Caco-2 (cell line): ENCODE results near the gene AVL9. TPM values are rescaled to one million over a fixed set of nuclear protein-coding genes. Genes with fewer than 3 reads are reported as not detected.
"Not testable (repeated sequence)": the region's sequence is repeated elsewhere in the genome, so short reads cannot be mapped to it uniquely, and the experiment has no call there.

Experiments
- BruUV-seq: library from RNA; stranded (reverse); fragments of 400-500 nt; replicated peaks from 2 replicates; lab custom pipeline; 2021; lab: Mats Ljungman, UMichigan
- CTCF ChIA-PET: fragments of 300-600 bp; sonication (Branson Sonifier 250); formaldehyde crosslinking; loops from one replicate; lab custom pipeline; 2022; ENCODE audit warnings: antibody characterized with exemption; lab: Charles Lee
- POLR2A ChIA-PET: fragments of 300-600 bp; sonication (Branson Sonifier 250); formaldehyde crosslinking; loops from one replicate; lab custom pipeline; 2022; ENCODE audit warnings: antibody characterized with exemption; lab: Charles Lee
- DNase-seq, 2 experiments: peaks; one replicate each; pipeline versions ENCODE4 v3.0.0 to v3.0.0-alpha.2; 2020 to 2022
- H3K27me3 ChIP-seq: replicated peaks from 2 replicates; pipeline ENCODE4 v1.6.0; 2011; ENCODE audit warnings: low read length; ENCODE audit not compliant: control insufficient read depth, insufficient read depth
- H3K36me3 ChIP-seq: 2 replicates; pipeline ENCODE4 v1.5.1; 2011; ENCODE audit warnings: low read length; ENCODE audit not compliant: control insufficient read depth, insufficient read depth
- H3K4me1 ChIP-seq: fragments of 250-450 bp; sonication (Bioruptor Pico); 2 replicates; pipeline ENCODE4 v1.5.1; 2020; ENCODE audit warnings: mild to moderate bottlenecking
- H3K4me3 ChIP-seq: 2 replicates; pipeline ENCODE4 v1.5.1; 2011; ENCODE audit warnings: low read depth, mild to moderate bottlenecking, control low read depth, low read length
- H3K9me3 ChIP-seq: fragments of 250-450 bp; sonication (Bioruptor Pico); 2 replicates; pipeline ENCODE4 v1.5.1; 2020; ENCODE audit warnings: mild to moderate bottlenecking, moderate library complexity
- H3K27ac Mint-ChIP-seq: one replicate; pipeline ENCODE4 v1.8.0; 2022; ENCODE audit warnings: mixed read lengths; ENCODE audit not compliant: unreplicated experiment
- H3K27me3 Mint-ChIP-seq: one replicate; pipeline ENCODE4 v1.8.0; 2022; ENCODE audit warnings: mixed read lengths; ENCODE audit not compliant: insufficient read depth, unreplicated experiment
- H3K36me3 Mint-ChIP-seq: one replicate; pipeline ENCODE4 v1.8.0; 2022; ENCODE audit warnings: mild to moderate bottlenecking, mixed read lengths; ENCODE audit not compliant: insufficient read depth, unreplicated experiment
- H3K4me1 Mint-ChIP-seq: one replicate; pipeline ENCODE4 v1.8.0; 2022; ENCODE audit warnings: low read depth, mixed read lengths; ENCODE audit not compliant: unreplicated experiment
- H3K4me3 Mint-ChIP-seq: one replicate; pipeline ENCODE4 v1.8.0; 2022; ENCODE audit warnings: mild to moderate bottlenecking, moderate library complexity, mixed read lengths; ENCODE audit not compliant: unreplicated experiment
- H3K9me3 Mint-ChIP-seq: one replicate; pipeline ENCODE4 v1.8.0; 2022; ENCODE audit warnings: mixed read lengths; ENCODE audit not compliant: unreplicated experiment
- CTCF ChIP-seq, 2 experiments: fragments of 200-600 bp in 1 of 2; IDR thresholded peaks; 1 replicate in 1 of 2; 2 replicates in 1 of 2; pipeline versions ENCODE4 v1.5.1 to v1.8.0; 2011 to 2022; ENCODE audit warnings: antibody characterized with exemption in 1 of 2, control low read depth in 1 of 2, inconsistent platforms in 1 of 2, low read depth in 1 of 2, low read length in 1 of 2, mild to moderate bottlenecking in 1 of 2, moderate library complexity in 1 of 2; ENCODE audit not compliant: insufficient read depth in 1 of 2, severe bottlenecking in 1 of 2, unreplicated experiment in 1 of 2
- intact Hi-C: fragments of 100-400 bp; cut with micrococcal nuclease; formaldehyde crosslinking; loops from one replicate; pipeline ENCODE4 v1.10.0; 2022; ENCODE audit not compliant: unreplicated experiment
- total RNA-seq: library from RNA; stranded (reverse); gene quantifications from 2 replicates; pipeline ENCODE4 v1.2.3, GENCODE V29; 2022

Gene AVL9
- total RNA-seq, 1 experiment from 2014 or later = 39.7 TPM

GRCh38 chr7:32500216-32500615, 4.9 kb downstream of the AVL9 start:
- H3K4me3 Mint-ChIP-seq, BruUV-seq, intact Hi-C loops, H3K27ac Mint-ChIP-seq, H3K4me1 ChIP-seq, H3K27me3 ChIP-seq, CTCF ChIA-PET, H3K9me3 Mint-ChIP-seq, H3K9me3 ChIP-seq, H3K36me3 ChIP-seq, H3K4me3 ChIP-seq, H3K27me3 Mint-ChIP-seq, POLR2A ChIA-PET, DNase-seq: not testable (repeated sequence)
- peaks cover 29% of the 10 kb centered on the region for H3K36me3 Mint-ChIP-seq
- H3K4me1 Mint-ChIP-seq = peaks cover 11% of the 10 kb centered on the region

- H3K4me1 ChIP-seq = peaks cover 9% of the 10 kb centered on the region; the same call in 1 of the 2 replicates
- no peak overlapping the region for H3K4me3 Mint-ChIP-seq
- no peaks in the 10 kb centered on the region for H3K9me3 Mint-ChIP-seq
- peak overlapping the region; percentile 9 for H3K27ac Mint-ChIP-seq
- POLR2A ChIA-PET = no interaction called here
- no peak for TF ChIP-seq CTCF (IDR thresholded peaks at IDR 0.05; ENCODE audit: insufficient read depth in 1 of 2, low read depth in 1 of 2, low read length in 1 of 2, severe bottlenecking in 1 of 2, unreplicated experiment in 1 of 2)
- H3K36me3 ChIP-seq = no peaks in the 10 kb centered on the region; the same call in 1 of the 2 replicates
- peaks cover 22% of the 10 kb centered on the region for H3K36me3 Mint-ChIP-seq
- no peak overlapping the region for H3K4me3 ChIP-seq
- no TSS peak for BruUV-seq
- H3K27me3 ChIP-seq = no peaks in the 10 kb centered on the region
- intact Hi-C loops = no loop called here
- H3K9me3 ChIP-seq = no peaks in the 10 kb centered on the region
- no peak for DNase-seq
- no peaks in the 10 kb centered on the region for H3K27me3 Mint-ChIP-seq
- H3K4me1 Mint-ChIP-seq = peaks cover 11% of the 10 kb centered on the region
- CTCF ChIA-PET = no interaction called here
These were observed 5.6 kb downstream of the AVL9 start for GRCh38 chr7:32500922-32501341.

GRCh38 chr7:32501522-32501921, 6.2 kb downstream of the AVL9 start:
- intact Hi-C loops = no loop called here

More at GRCh38 chr7:32501522-32501921, 6.2 kb downstream of the AVL9 start:
- no peaks in the 10 kb centered on the region; the same call in 1 of the 2 replicates for H3K36me3 ChIP-seq
- Mint-ChIP-seq H3K4me3 (no peak overlapping the region), H3K4me1 (peaks cover 11% of the 10 kb centered on the region), H3K27ac (peak overlapping the region; percentile 9), H3K36me3 (peaks cover 18% of the 10 kb centered on the region), H3K27me3 (no peaks in the 10 kb centered on the region), H3K9me3 (no peaks in the 10 kb centered on the region)
- TF ChIP-seq CTCF (IDR thresholded peaks at IDR 0.05; ENCODE audit: insufficient read depth in 1 of 2, low read depth in 1 of 2, low read length in 1 of 2, severe bottlenecking in 1 of 2, unreplicated experiment in 1 of 2) = no peak
- H3K27me3 ChIP-seq = no peaks in the 10 kb centered on the region
- no TSS peak for BruUV-seq
- no peak overlapping the region for H3K4me3 ChIP-seq
- peak in 1 of 2 experiments; percentile 7 for DNase-seq
- ChIA-PET CTCF (no interaction called here), POLR2A (no interaction called here)
- H3K9me3 ChIP-seq = no peaks in the 10 kb centered on the region
- H3K4me1 ChIP-seq = peaks cover 5% of the 10 kb centered on the region; the same call in 1 of the 2 replicates
